WERI-Rb-1 (cell line): ENCODE results near the gene TREX2.

Experiments used
- DNase-seq: peaks from one replicate; pipeline ENCODE4 v3.0.0-alpha.2; 2020
- H3K27ac ChIP-seq: fragments of 250-450 bp; sonication (Bioruptor Pico); 2 replicates; pipeline ENCODE4 v1.5.1; 2020; ENCODE audit warnings: mild to moderate bottlenecking, moderate library complexity
- H3K27me3 ChIP-seq: fragments of 250-450 bp; sonication (Bioruptor Pico); 2 replicates; pipeline ENCODE4 v1.5.1; 2021; ENCODE audit warnings: mild to moderate bottlenecking, low read depth, moderate library complexity; ENCODE audit not compliant: insufficient read depth, severe bottlenecking
- H3K36me3 ChIP-seq: fragments of 250-450 bp; sonication (Bioruptor Pico); 2 replicates; pipeline ENCODE4 v1.5.1; 2020; ENCODE audit warnings: mild to moderate bottlenecking, moderate library complexity
- H3K4me3 ChIP-seq: 2 replicates; pipeline ENCODE4 v1.5.1; 2011; ENCODE audit warnings: low read depth, mild to moderate bottlenecking, control low read depth, low read length
- H3K9me3 ChIP-seq: fragments of 250-450 bp; sonication (Bioruptor Pico); 2 replicates; pipeline ENCODE4 v1.5.1; 2021; ENCODE audit warnings: mild to moderate bottlenecking, moderate library complexity; ENCODE audit not compliant: severe bottlenecking
- TF ChIP-seq, protein P1 (sequence below): IDR thresholded peaks from 2 replicates; pipeline ENCODE4 v1.5.1; 2011; ENCODE audit warnings: low read depth, mild to moderate bottlenecking, control low read depth, inconsistent platforms, low read length

TREX2 gene

DNA sequence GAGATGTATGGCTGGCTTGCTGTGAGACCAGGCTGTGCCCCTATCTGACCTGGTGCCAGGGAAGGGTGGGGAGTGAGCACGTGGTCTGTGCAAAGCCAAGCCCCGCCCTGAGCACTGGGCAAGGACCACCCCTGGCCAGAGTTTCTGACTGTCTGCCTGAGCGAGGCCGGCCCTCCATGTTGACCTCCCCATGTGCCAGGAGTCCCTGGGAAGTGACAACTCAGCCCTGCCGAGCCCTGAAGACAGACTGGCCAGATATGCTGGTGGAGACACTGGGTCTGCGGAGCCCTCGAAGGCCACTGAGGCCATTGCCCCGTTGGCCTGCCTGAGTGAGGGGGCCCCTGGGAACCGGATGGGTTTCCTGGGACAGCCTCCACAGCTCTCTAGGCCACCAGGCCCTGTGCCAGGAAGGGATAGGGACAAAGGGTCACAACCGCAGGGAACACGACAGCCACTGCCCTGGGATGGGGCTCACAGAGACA lies 41.8 kb upstream of the TREX2 start:
- H3K27ac ChIP-seq = peak overlapping the region; percentile 59
- no peaks in the 10 kb centered on the region for H3K36me3 ChIP-seq
- H3K27me3 ChIP-seq = peaks cover 19% of the 10 kb centered on the region
- no peak overlapping the region for H3K4me3 ChIP-seq
- TF ChIP-seq, protein P1, sequence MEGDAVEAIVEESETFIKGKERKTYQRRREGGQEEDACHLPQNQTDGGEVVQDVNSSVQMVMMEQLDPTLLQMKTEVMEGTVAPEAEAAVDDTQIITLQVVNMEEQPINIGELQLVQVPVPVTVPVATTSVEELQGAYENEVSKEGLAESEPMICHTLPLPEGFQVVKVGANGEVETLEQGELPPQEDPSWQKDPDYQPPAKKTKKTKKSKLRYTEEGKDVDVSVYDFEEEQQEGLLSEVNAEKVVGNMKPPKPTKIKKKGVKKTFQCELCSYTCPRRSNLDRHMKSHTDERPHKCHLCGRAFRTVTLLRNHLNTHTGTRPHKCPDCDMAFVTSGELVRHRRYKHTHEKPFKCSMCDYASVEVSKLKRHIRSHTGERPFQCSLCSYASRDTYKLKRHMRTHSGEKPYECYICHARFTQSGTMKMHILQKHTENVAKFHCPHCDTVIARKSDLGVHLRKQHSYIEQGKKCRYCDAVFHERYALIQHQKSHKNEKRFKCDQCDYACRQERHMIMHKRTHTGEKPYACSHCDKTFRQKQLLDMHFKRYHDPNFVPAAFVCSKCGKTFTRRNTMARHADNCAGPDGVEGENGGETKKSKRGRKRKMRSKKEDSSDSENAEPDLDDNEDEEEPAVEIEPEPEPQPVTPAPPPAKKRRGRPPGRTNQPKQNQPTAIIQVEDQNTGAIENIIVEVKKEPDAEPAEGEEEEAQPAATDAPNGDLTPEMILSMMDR = no peak
- H3K9me3 ChIP-seq = no peaks in the 10 kb centered on the region
- no peak for DNase-seq

DNA sequence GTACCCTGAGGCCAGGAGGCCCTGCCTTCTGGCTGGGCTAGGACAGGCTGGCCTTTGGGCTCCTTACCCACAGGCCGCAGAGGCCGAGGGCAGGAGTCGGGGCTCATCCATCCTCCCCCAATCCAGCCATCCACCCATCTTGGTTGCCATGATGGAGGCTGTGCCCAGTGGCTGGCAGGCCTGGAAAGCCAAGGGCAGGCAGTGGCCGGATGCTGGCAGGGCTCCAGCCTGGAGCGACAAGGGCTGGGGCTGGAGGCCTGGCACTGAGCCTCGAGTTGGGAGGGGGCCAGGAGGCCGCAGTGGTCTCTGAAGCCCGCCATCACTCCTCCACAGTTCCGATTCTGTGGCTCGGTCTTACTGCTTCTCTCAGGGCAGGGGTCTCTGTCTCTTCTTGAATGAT lies 40.3 kb upstream of the TREX2 start:
- Histone ChIP-seq H3K36me3 (no peaks in the 10 kb centered on the region), H3K27me3 (peaks cover 19% of the 10 kb centered on the region), H3K4me3 (no peak overlapping the region), H3K9me3 (no peaks in the 10 kb centered on the region), H3K27ac (peak overlapping the region; percentile 54)
- DNase-seq = no peak
- TF ChIP-seq, protein P1 = no peak

DNA sequence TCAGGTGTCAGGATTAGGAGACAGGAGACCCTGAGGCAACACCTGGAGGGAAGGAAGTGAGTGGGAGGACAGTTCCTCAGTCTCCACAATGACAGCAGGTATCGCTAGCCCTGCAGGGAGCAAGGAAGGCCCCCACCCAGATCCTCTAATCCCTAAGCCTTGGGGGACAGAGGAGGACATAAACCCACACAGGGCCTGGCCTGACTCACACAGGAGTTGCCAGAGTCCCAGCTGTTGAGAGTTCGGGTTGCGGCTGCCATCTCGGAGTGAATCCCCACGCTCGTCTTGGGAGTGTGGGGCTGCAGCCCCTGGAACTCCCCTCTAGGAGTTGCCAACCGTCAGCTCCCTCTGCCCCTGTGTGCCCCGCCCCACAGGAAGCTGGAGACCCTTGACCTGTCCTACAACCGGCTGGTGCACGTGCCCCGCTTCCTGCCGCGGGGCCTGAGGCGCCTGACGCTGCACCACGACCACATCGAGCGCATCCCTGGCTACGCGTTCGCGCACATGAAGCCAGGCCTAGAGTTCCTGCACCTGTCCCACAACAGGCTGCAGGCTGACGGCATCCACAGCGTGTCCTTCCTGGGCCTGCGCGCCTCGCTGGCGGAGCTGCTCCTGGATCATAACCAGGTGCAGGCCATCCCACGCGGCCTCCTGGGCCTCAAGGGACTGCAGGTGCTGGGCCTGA lies 39.7 kb upstream of the TREX2 start:
- peak overlapping the region; percentile 54 for H3K27ac ChIP-seq
- TF ChIP-seq, protein P1 = no peak
- peak; percentile 81 for DNase-seq
- no peaks in the 10 kb centered on the region for H3K36me3 ChIP-seq
- no peak overlapping the region for H3K4me3 ChIP-seq
- no peaks in the 10 kb centered on the region for H3K9me3 ChIP-seq
- H3K27me3 ChIP-seq = peaks cover 22% of the 10 kb centered on the region

DNA sequence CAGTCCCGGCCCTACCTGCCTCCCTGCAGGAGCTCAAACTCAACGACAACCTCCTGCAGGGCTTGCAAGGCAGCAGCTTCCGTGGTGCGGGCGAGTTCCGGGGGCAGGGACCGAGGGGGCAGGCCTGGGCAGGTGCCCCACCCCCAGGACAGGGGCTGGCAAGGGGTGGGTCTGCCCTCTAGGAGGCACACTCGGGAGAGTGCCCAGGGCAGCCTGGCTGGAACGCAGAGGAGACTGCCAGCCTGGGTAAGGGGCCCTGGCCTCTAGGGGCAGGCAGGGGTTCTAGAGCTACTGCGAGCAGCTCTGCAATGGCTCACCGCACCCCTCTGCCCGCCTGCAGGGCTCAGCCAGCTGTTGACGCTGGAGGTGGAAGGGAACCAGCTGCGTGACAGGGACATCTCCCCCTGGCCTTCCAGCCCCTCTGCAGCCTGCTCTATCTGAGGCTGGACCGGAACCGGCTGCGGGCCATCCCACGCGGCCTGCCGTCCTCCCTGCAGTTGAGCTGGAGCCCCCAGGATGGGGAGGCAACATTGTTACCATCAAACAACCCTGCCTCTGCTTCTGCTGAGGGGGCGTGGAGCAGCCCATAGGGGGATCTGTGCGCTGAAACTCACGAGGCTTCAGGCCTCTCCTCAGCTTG lies 36.6 kb upstream of the TREX2 start:
- Histone ChIP-seq H3K27me3 (peaks cover 22% of the 10 kb centered on the region), H3K36me3 (no peaks in the 10 kb centered on the region), H3K27ac (no peak overlapping the region), H3K9me3 (no peaks in the 10 kb centered on the region), H3K4me3 (no peak overlapping the region)
- TF ChIP-seq, protein P1 = no peak
- no peak for DNase-seq

DNA sequence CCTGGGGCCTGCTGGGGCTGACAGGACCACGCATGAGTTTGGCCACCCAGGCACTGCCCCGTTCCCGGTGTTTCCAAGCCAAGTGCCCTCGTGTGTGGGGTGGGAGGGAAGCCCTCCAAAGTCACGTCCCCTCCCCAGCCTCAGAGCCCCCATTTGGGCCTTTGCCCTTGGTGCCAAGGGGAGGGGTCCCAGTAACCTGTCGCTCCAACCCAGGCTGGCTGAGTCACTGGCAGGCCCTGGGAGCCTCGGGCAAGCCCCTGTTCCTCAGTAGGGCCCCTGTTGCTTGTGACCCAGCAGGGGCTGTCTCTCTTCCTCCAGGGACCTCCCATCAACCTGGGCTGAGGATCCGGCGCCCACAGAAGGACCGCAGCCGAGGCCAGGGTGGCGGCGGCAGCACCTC lies 35.2 kb upstream of the TREX2 start:
- H3K27me3 ChIP-seq = peaks cover 23% of the 10 kb centered on the region

More for the DNA sequence above, 35.2 kb upstream of the TREX2 start:
- TF ChIP-seq, protein P1 = no peak
- H3K36me3 ChIP-seq = no peaks in the 10 kb centered on the region
- no peak overlapping the region for H3K4me3 ChIP-seq
- H3K27ac ChIP-seq = no peak overlapping the region
- no peak for DNase-seq
- no peaks in the 10 kb centered on the region for H3K9me3 ChIP-seq
